ENCODE results near the gene DYNLRB1.

DYNLRB1 gene

DNA sequence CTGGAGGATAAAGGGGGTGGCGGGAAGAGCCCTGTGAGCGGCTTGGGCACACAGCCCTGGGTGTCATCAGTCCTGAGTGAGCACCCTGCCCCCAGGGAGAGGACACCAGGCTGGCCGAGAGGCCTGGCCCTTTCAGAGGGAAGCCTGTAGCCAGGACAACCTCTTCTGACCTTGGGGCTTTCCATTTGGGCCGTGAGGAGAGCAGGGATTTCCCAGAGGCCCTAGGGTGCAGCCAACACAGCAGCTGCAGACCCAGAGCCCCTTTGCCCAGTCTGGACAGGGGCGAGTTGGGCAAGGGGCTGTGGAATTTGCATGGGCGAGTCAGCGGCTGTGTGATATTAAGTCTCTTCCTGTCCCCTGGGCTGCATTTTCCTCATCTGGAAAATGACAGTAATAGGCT, 48.6 kb downstream of the DYNLRB1 start:
- no peak overlapping the region for H3K27ac ChIP-seq
- TF ChIP-seq, protein P1, sequence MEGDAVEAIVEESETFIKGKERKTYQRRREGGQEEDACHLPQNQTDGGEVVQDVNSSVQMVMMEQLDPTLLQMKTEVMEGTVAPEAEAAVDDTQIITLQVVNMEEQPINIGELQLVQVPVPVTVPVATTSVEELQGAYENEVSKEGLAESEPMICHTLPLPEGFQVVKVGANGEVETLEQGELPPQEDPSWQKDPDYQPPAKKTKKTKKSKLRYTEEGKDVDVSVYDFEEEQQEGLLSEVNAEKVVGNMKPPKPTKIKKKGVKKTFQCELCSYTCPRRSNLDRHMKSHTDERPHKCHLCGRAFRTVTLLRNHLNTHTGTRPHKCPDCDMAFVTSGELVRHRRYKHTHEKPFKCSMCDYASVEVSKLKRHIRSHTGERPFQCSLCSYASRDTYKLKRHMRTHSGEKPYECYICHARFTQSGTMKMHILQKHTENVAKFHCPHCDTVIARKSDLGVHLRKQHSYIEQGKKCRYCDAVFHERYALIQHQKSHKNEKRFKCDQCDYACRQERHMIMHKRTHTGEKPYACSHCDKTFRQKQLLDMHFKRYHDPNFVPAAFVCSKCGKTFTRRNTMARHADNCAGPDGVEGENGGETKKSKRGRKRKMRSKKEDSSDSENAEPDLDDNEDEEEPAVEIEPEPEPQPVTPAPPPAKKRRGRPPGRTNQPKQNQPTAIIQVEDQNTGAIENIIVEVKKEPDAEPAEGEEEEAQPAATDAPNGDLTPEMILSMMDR (conservative IDR thresholded peaks at IDR 0.05): no peak
- no peak for TF ChIP-seq ZFX (IDR thresholded peaks at IDR 0.05)

DNA sequence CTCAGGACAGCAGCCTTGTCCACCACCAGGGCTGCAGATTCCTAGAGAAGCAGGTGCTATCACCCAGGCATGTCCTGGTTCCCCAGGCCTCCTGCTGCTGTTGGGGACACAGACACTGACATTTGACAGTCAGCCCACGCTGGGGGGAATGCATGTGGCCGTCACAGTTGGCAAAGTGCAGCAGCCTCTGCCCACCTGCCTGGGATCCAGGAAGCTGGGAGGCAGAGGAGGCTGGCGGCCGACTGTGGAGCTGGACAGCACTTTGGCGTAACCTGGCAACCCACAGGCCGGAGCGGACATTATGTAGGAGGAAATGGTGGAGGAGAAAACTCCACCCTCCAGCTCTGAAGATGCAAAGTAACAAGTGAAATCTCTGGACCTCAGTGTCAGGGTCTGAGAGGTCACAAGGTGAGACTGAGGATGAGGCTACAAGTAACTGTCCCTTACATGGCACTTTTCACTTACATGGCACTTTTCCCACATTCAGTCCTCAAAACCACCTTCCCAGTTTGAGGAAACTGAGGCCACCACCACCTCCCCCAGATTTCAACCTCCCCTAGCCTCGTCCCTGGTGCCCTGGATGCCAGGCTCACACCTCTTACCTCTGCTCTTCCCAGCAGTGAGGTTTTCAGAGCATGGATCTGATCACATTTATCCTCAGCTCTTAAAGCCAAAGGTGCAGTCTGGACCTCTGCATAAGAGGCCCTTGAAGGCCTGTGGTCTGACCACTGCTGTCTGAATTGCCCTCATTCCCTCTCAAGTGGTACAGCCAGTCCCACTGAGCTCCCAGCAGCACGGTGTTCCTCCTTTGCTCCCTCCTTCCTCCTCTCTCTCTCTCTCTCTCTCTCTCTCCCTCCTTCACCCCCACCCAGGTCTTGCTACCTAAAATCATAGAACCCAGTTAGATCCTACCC, 51.0 kb downstream of the DYNLRB1 start:
- TF ChIP-seq, protein P1 (conservative IDR thresholded peaks at IDR 0.05): no peak
- H3K27ac ChIP-seq: no peak overlapping the region

DNA sequence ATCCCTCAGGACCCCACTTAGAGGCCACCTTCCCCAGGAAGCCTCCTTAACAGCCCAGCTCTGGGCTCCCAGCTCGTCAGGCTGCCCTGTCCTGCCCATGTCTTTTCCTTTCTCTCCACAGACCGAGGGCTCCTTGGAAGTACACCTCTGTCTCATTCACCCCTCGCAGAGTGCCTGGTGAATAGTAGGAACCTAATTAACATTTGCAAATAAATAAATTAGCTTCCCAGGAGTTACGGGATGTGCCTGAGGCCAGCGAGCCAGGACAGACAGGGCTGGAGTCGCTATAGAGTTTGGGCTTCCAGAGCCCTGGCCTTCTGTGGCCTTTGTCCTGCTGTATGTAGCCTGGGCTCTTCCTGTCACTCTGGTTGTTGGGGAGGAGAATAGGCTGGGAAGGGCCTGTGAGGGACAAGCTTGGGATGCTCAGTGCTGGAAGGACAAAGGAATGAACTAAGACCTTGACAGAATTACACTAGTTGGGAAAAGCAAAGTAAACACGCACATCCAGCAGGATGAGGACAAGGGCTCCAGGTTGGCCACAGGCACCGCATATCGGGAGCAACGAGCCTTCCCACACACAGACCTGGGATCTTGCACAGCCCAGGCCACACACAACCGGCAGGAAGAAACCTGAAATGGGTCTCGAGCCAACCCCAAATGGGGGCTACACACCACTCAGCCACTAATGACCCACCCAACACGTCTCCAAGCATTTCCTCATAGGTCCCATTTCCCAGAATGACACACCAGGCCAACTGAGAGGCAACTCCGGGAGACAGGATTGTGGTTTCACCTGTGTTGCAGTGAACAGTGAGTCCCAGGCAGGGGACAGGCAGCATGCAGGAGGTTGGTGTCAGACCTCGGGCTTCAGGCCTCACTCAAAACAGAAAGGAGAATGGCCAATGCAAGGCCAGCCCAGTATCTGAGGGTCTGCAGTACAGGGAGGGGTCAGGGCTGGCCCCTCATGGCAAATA, 52.0 kb downstream of the DYNLRB1 start:
- H3K27ac ChIP-seq: no peak overlapping the region
- TF ChIP-seq ZFX (IDR thresholded peaks at IDR 0.05): no peak
- TF ChIP-seq, protein P1 (conservative IDR thresholded peaks at IDR 0.05): no peak

DNA sequence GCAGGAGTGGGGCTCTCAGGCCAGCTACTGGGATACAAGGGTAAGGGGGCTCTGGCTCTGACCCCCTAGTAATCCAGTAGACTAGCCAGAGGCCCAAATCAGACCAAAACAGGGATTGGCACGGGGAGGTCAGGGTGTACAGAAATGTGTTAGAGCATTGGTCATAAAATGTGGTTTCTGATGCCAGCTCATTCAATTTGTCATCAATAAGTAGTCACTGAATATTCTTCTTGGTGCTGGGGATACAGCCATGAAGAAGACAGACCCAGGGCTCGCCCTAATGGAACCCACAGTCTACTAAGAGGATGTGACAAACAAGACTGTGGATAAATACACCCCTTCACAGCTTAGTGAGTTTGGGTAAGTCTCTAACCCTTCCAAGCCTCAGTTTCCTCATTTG, 53.4 kb downstream of the DYNLRB1 start:
- no peak overlapping the region for H3K27ac ChIP-seq
- no peak for TF ChIP-seq ZFX (IDR thresholded peaks at IDR 0.05)
- TF ChIP-seq, protein P1 (conservative IDR thresholded peaks at IDR 0.05): no peak

DNA sequence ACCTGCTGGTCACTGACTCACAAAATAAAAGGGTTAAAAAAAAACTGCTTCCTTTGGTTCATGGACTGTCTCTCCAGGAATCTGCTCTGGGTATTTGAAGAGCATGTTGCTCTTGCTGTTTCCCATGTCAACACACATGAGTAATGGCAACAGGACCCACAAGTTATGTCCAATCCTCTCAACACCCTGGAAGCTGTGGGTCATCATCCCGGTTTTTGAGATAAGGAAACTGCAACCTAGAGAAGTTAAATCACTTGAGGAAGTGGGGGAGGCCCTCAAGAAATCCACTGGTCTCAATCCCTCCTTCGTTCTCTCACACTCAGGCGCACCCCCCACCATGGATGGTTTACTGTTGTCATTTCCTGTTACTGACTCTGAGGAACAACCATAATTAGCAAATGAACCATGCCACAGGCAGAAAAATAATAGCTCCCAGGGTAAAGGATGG, 54.7 kb downstream of the DYNLRB1 start:
- no peak for TF ChIP-seq ZFX (IDR thresholded peaks at IDR 0.05)
- TF ChIP-seq, protein P1 (conservative IDR thresholded peaks at IDR 0.05): no peak
- H3K27ac ChIP-seq: no peak overlapping the region

DNA sequence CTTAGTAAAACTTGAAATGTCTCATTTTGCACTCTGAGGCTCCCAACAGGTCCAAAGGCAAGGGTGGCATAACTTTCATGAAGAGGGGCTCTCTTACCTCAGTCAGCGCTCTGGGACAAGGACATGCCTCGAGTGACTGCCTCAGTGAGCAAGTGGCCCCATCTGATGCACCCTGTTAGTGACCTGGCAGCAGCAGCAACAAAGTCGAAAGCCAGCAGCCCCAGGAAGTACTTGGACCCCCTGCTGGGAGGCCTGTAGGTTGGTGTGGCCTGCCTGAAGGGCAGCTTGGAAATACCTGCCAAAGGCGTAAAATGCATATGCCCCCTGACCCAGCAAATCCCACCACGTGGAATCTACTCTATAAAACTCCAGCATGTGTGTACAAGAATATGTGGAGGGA, 55.5 kb downstream of the DYNLRB1 start:
- no peak for TF ChIP-seq ZFX (IDR thresholded peaks at IDR 0.05)
- TF ChIP-seq, protein P1 (conservative IDR thresholded peaks at IDR 0.05): no peak

More for the DNA sequence above, 55.5 kb downstream of the DYNLRB1 start:
- H3K27ac ChIP-seq: no peak overlapping the region

Data from C4-2B (cell line).